ENCODE results near the gene RXRA.

Gene RXRA

DNA sequence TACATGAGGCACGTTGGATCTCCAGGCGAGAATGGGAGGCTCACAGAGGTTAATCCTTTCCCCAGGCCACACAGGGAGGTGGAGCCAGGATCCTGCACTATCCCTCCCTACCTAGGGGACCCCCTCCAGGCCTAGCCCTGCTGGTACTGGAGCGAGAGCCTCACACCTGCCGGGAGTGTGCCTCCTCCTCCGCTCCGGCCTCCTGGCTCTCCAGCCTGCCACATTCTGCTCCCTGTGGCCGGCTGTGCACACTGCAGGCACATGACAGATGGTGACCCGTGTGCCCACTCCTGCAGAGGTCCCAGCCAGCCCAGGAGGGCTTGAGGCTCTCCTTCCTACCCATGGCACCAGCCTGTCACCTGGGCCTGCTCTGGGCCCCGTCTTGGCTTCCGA lies 93.4 kb downstream of the RXRA start:
- no peak for DNase-seq

GRCh38 chr9:134420281-134420845 lies 94.1 kb downstream of the RXRA start:
- no peak for DNase-seq

DNA sequence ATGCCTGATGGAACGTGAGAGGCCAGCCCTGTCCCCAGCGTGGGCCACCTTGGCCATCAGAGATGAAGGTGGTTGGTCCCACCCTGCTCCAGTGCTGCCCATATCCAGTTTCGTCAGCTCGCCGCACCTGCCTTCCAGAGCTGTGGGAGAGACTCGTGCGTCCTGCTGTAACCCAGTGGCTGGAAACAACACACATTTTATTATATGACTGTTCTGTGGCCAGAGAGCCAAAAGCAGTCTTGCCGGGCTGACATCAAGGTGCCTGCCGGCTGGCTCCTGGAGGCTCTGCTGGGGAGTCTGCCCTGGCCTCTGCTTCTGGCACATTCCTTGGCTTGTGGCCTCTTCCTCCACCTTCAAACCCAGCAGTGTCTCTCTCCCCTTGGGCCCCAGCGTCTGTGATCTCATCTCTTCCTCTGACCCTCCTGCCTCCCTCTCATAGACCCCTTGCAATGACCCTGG lies 94.7 kb downstream of the RXRA start:
- DNase-seq = no peak

DNA sequence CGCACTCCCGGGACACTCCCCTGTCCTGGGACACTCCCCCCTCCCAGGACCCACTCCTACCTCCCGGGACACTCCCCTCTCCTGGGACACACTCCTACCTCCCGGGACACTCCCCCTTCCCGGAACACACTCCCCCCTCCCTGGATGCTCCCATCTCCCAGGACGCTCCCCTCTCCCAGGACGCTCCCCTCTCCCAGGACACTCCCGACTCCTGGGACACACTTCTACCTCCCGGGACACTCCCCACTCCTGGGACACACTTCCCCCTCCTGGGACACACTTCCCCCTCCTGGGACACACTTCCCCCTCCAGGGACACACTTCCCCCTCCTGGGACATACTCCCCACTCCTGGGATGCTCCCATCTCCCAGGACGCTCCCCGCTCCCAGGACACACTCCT lies 95.6 kb downstream of the RXRA start:
- DNase-seq = no peak

DNA sequence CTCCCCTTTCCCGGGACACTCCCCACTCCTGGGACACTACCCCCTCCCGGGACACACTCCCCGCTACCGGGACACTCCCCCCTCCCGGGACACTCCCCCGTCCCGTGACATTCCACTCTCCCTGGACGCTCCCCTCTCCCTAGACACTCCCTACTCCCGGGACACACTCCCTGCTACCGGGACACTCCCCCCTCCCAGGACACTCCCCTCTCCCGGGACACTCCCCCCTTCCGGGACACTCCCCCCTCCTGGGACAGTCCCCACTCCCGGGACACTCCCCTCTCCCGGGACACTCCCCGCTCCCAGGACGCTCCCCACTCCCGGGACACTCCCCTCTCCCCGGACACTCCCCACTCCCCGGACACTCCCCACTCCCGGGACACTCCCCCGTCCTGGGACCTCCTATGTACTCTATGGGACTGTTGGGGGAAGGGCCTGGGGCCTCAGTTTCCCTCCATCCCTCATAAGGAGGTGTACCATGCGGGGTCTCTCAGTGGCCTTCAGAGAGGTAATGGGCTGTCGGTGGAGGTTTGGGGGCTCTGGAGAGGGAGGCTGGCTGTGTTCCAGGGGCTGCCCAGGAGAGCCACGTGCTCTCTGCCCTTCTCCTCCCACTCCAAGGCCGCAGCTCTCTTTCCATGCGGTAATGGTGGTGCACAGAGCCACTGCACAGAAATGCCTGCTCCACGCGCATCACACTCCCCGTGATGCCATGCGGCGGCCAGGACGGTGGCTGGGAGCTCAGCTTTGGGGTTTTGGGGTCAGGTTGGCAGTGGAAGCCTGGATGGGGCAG lies 96.2 kb downstream of the RXRA start:
- peak; percentile 35 for DNase-seq

GRCh38 chr9:134423166-134423565 lies 96.9 kb downstream of the RXRA start:
- DNase-seq = no peak

DNA sequence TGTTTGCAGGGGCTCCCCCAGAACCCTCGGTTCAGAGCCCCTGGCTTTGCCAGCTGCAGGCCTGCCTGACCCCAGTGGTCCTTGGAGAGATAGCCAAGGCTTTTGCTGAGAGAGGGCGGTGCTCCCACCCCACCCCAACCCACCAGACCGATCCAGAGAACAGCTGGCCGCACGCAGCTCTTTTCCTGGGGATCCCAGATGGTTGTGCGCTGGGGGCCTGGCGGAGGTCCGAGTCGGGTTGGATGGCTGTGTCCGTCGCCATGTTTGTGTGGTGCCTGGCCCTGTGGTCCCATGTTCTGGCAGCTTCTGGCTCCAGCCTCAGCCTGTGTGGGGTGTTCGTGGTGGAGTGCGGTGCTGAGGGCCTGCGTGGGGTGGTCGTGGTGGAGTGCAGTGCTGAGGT lies 97.5 kb downstream of the RXRA start:
- no peak for DNase-seq

DNA sequence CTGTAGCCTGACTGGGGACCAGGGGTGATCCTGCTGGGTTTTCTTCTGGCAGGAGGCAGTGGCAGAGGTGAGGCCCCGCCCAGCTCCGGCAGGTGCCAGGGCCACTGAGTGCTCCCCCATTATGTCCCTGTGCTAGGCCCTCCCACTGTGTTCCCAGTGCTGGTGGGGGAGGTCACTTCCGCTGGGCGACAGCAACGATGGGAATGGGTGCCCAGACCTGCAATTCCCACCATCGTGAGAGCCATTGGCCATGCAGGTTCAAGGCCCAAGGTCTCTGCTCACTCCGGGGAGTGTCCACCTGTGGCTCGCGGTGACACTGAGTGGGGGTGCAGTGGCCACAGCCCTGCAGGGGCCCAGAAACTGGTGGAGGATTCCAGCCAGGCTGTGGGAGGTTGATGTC lies 98.6 kb downstream of the RXRA start:
- DNase-seq = no peak

DNA sequence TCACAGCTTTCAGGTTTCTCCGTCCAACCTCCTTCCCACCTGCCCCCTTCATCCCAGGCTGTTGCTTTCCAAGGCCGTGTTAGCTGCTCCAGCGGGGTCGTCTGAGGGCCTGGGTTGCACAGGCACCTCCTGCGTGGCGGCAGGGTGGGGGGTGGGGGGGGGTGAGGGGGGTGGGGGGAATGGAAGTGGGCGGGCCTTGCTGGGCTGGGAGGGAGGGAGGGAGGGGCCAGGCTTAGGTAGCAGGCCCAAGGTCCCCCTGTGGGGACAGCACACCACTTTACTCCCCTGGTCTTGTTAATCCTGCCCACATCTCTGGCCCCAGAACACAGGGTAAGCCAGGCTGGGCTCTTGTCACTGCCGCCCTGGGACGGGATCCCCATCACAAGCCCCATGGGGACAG lies 99.1 kb downstream of the RXRA start:
- DNase-seq = no peak

DNA sequence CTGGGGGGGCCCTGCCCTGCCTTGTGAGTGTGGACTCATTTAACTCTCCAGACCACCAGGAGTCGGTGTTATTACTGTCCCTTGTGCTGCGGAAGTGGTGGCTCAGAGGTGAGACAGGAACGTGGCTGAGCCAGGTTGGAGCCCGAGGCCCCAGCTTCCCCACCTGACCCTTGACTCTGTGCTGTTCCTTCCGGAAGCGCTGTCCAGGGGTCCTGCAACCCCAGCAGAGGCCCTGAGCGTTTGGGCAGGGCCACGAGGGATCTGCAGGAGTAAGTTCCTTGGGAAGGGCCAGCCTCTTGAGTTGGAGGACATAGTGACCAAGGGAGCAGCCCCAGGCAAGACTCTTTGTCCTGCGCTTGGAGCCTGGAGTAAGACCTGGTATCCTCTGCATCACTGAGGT lies 99.6 kb downstream of the RXRA start:
- DNase-seq = no peak

- no peak for DNase-seq
These were observed 100.2 kb downstream of the RXRA start for GRCh38 chr9:134426436-134426835.

GRCh38 chr9:134427153-134427782 lies 101.0 kb downstream of the RXRA start:
- no peak for DNase-seq

- no peak for DNase-seq
These were observed 102.3 kb downstream of the RXRA start for GRCh38 chr9:134428559-134428958.

DNA sequence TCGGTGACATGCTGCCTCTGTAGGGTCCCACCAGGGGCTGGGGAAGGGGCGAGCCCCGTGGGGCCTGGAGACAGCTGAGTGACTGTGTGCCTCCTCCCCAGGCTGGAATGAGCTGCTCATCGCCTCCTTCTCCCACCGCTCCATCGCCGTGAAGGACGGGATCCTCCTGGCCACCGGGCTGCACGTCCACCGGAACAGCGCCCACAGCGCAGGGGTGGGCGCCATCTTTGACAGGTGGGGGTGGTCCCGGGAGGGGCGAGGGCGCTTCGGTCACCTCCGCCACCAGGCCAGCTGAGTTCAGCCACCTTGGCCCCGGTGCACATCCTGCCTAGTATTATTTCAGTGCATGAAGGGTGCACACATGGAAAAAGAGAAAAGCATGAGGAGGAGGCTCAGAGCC lies 102.8 kb downstream of the RXRA start:
- DNase-seq = no peak

DNA sequence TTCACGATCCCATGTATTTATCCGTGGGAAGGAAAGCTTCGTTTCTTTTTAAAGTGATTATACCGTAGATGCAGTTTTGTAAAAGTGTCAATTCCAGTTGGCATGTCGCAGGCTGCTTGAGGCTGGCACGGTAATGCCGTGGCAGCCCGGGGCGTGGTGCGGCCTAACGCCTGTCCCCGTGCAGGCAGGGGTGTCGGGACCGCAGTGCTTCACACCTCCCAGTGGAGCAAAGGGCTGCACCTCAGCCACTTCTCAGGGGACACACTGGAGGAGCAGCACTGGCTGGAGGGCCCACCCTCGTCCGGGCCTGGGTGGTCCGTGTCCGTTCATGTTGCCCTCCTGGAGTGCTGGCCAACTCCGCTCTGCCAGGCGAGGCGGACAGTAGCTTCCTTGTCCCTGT lies 103.2 kb downstream of the RXRA start:
- no peak for DNase-seq

DNA sequence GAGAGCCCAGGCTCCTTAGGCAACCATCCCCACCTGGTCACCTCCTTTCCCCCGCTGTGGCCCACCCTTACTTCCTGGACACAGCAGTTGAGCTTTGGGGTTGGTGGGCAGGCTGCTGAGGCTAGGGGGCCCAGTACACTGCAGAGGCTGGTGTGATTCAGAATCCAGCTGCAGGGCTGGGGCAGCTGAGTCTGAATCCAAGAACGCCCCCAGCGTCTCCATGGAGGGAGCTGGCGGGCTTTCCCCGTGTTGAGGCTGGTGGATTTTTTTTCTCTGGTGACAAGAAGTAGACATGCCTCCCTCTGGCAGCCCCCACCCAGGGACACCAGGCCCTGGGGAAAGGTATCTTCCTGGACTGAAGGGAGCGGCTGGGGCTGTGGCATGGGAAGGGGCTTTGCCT lies 104.8 kb downstream of the RXRA start:
- DNase-seq = no peak

DNA sequence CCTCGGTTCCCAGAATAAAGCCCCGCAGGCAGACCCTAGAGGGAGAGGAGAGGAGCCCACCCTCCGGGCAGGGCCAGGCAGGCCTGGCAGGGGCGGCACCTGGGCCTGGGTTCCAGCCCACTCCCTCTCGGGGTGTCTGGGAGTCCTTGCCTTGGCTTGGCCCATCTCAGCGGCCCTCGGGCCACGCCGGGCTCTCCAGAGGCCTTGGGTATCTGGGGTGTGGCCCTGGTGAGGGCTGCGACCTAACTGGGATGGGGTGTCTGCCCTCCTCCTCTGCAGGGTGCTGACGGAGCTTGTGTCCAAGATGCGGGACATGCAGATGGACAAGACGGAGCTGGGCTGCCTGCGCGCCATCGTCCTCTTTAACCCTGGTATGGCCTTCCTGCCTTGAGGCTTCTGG lies 105.4 kb downstream of the RXRA start:
- no peak for DNase-seq

GRCh38 chr9:134432471-134432870 lies 106.2 kb downstream of the RXRA start:
- DNase-seq = no peak

- no peak for DNase-seq
These were observed 106.8 kb downstream of the RXRA start for GRCh38 chr9:134433101-134433500.

DNA sequence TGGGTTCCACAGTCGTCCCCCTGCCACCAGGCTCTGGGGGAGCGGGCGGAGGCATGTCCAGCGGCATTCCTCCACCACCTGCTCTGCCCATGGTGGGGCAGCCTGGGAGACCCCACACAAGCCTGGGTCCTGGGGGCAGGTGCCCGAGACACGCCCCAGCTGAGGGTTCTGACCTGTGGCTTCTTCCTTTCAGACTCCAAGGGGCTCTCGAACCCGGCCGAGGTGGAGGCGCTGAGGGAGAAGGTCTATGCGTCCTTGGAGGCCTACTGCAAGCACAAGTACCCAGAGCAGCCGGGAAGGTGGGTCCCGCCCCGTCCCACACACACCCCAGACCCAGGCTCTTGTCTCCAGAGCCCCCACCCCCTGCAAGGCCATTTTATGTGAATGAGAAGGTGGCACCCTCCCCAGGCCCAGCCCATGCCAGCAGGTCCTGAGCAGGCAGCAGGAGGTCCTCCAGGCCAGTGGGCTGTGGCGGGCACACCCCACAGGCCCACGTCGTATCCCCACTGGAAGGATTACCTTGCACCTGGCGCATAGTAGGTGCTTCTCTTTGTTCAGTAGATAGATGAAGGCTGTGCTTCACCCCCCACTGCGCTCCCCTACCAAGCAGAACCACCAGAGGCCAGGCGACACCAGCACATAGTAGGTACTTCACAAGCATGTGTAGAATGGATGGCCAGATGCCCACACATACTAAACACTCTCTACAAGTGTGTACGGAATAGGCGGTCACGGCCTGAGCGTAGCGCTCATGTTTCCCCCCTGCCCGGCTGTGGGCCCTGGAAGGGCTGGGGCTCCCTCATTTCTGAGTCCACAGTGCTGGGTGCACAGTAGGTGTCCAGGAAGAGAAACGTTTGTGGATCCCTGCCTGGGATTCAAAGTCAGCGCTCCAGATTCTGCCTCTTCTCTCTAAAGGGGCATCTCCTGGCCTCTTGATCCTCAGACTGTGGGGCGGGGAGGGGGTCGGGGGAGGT lies 107.9 kb downstream of the RXRA start:
- DNase-seq = no peak

GRCh38 chr9:134434894-134435506 lies 108.7 kb downstream of the RXRA start:
- DNase-seq = peak; percentile 95
